GM19193 (cell line): ENCODE results near the gene ITGB1BP1.

ENCODE experiments used
- POLR2A ChIP-seq: IDR thresholded peaks from 4 replicates; pipeline ENCODE4 v1.6.1; 2011; ENCODE audit not compliant: insufficient read depth, insufficient read length; ENCODE audit errors: extremely low read depth

The ITGB1BP1 gene

GRCh38 chr2:9391961-9392720, 31.2 kb downstream of the ITGB1BP1 start:
- no peak for TF ChIP-seq POLR2A

GRCh38 chr2:9390991-9391390, 32.3 kb downstream of the ITGB1BP1 start:
- TF ChIP-seq POLR2A = no peak

GRCh38 chr2:9390151-9390850, 33.0 kb downstream of the ITGB1BP1 start:
- TF ChIP-seq POLR2A = no peak

GRCh38 chr2:9388950-9389911, 34.1 kb downstream of the ITGB1BP1 start:
- no peak for TF ChIP-seq POLR2A

GRCh38 chr2:9388199-9388681, 35.1 kb downstream of the ITGB1BP1 start:
- no peak for TF ChIP-seq POLR2A

- TF ChIP-seq POLR2A = no peak
Measured at GRCh38 chr2:9385841-9386240, 37.5 kb downstream of the ITGB1BP1 start.

GRCh38 chr2:9384521-9384920, 38.8 kb downstream of the ITGB1BP1 start:
- no peak for TF ChIP-seq POLR2A

GRCh38 chr2:9382604-9383235, 40.6 kb downstream of the ITGB1BP1 start:
- no peak for TF ChIP-seq POLR2A

- no peak for TF ChIP-seq POLR2A
Measured at GRCh38 chr2:9380702-9381628, 42.4 kb downstream of the ITGB1BP1 start.

GRCh38 chr2:9379391-9379755, 44.0 kb downstream of the ITGB1BP1 start:
- no peak for TF ChIP-seq POLR2A

GRCh38 chr2:9378433-9379390, 44.6 kb downstream of the ITGB1BP1 start:
- TF ChIP-seq POLR2A = no peak

- no peak for TF ChIP-seq POLR2A
Measured at GRCh38 chr2:9377461-9378097, 45.7 kb downstream of the ITGB1BP1 start.
